K562 (cell line): ENCODE measurements around the gene SLC17A9. TPM values are rescaled to one million over a fixed set of nuclear protein-coding genes. Genes with fewer than 3 reads are reported as not detected.
A peak's percentile ranks its signal among the peaks of the same experiment; 100 is the strongest.

ENCODE experiments used
- BCLAF1 ChIP-seq, 2 experiments: fragments of 450-650 bp in 1 of 2; IDR thresholded peaks; 2 replicates each; pipeline ENCODE4 v1.6.1; 2011 to 2017; ENCODE audit warnings: low read depth in 2 of 2, antibody characterized with exemption in 1 of 2, borderline replicate concordance in 1 of 2, low read length in 1 of 2, mild to moderate bottlenecking in 1 of 2, mixed read lengths in 1 of 2; ENCODE audit not compliant: control insufficient read depth in 1 of 2
- ELF2 ChIP-seq: fragments of 250-450 bp; sonication (Bioruptor Pico); IDR thresholded peaks from 2 replicates; pipeline ENCODE4 v1.5.0; 2021; ENCODE audit warnings: mild to moderate bottlenecking
- EP300 ChIP-seq: IDR thresholded peaks from 2 replicates; pipeline ENCODE4 v1.6.1; 2012; ENCODE audit warnings: low read length, improper control_type of control experiment
- HDAC2 ChIP-seq: fragments of 450-650 bp; IDR thresholded peaks from 2 replicates; pipeline ENCODE4 v1.6.1; 2016; ENCODE audit warnings: mild to moderate bottlenecking
- IFI16 ChIP-seq: fragments of 250-450 bp; sonication (Bioruptor Pico); IDR thresholded peaks from 2 replicates; pipeline ENCODE4 v2.1.2; 2022; ENCODE audit warnings: mild to moderate bottlenecking, inconsistent platforms
- L3MBTL2 ChIP-seq: fragments of 450-650 bp; IDR thresholded peaks from 2 replicates; pipeline ENCODE4 v1.6.1; 2016; ENCODE audit warnings: mild to moderate bottlenecking, moderate library complexity
- MCM2 ChIP-seq: fragments of 450-650 bp; IDR thresholded peaks from 2 replicates; pipeline ENCODE4 v1.6.1; 2017; ENCODE audit warnings: low read depth, mild to moderate bottlenecking
- PKNOX1 ChIP-seq: fragments of 450-650 bp; IDR thresholded peaks from 2 replicates; pipeline ENCODE4 v1.6.1; 2016
- POLR2AphosphoS5 ChIP-seq: IDR thresholded peaks from 2 replicates; pipeline ENCODE4 v1.6.1; 2011; ENCODE audit warnings: mild to moderate bottlenecking, low read depth, low read length, moderate library complexity; ENCODE audit not compliant: control insufficient read depth, insufficient read depth
- POLR3G ChIP-seq: IDR thresholded peaks from 2 replicates; pipeline ENCODE4 v1.6.1; 2011; ENCODE audit not compliant: insufficient read length, insufficient replicate concordance; ENCODE audit errors: extremely low read depth
- RUNX1 ChIP-seq: sonication (generic); IDR thresholded peaks from 2 replicates; pipeline ENCODE4 v1.6.1; 2016; ENCODE audit warnings: antibody characterized with exemption, low read depth
- SRSF7 ChIP-seq: fragments of 200-400 bp; formaldehyde crosslinking; optimal IDR thresholded peaks from 2 replicates; pipeline ENCODE3; 2017; ENCODE audit warnings: mild to moderate bottlenecking, low read depth, low read length
- TAL1 ChIP-seq: fragments of 450-650 bp; IDR thresholded peaks from 2 replicates; pipeline ENCODE4 v1.6.1; 2016; ENCODE audit warnings: mild to moderate bottlenecking
- THRB ChIP-seq: fragments of 450-650 bp; formaldehyde crosslinking; conservative IDR thresholded peaks from 2 replicates; pipeline ENCODE4 v1.4.0; 2022; ENCODE audit warnings: mild to moderate bottlenecking, missing genetic modification characterization
- TRIM28 ChIP-seq: fragments of 450-650 bp; IDR thresholded peaks from 2 replicates; pipeline ENCODE4 v1.6.1; 2017
- TSC22D4 ChIP-seq: fragments of 450-650 bp; IDR thresholded peaks from 2 replicates; pipeline ENCODE4 v1.6.1; 2016; ENCODE audit warnings: missing genetic modification characterization, missing biosample characterization, control low read depth
- ZNF316 ChIP-seq: fragments of 450-650 bp; IDR thresholded peaks from 2 replicates; pipeline ENCODE4 v1.6.1; 2016
- ZNF41 ChIP-seq: fragments of 250-450 bp; sonication (Bioruptor Pico); conservative IDR thresholded peaks from 2 replicates; pipeline ENCODE4 v1.4.0; 2020; ENCODE audit warnings: mild to moderate bottlenecking
- ZNF830 ChIP-seq: fragments of 250-450 bp; sonication (Bioruptor Pico); IDR thresholded peaks from 2 replicates; pipeline ENCODE4 v1.5.0; 2021; ENCODE audit warnings: mild to moderate bottlenecking
- ZSCAN29 ChIP-seq: fragments of 450-650 bp; IDR thresholded peaks from 2 replicates; pipeline ENCODE4 v1.6.1; 2017
- polyA plus RNA-seq, 8 experiments: library from polyadenylated mRNA; depleted of rRNA in 4 of 8; stranded (reverse) in 5 of 8; unstranded in 3 of 8; fragments of >200 nt; fragmentation: Nextera tagmentation in 2 of 8; fragmentation: Illumina TruSeq in 1 of 8; extraction: Ambion mirVana in 2 of 8; extraction: Trizol in 1 of 8; gene quantifications; 2 replicates each; pipeline versions ENCODE4 v1.2.1 to v1.2.3, GENCODE V29; 2011 to 2014; ENCODE audit warnings: inconsistent platforms in 1 of 8, missing spikeins in 1 of 8
- total RNA-seq, 7 experiments: library from RNA; depleted of rRNA in 6 of 7; stranded (reverse); fragments of >200 nt in 6 of 7; fragmentation: Illumina TruSeq in 2 of 7; extraction: Trizol in 2 of 7; gene quantifications; 2 replicates each; pipeline versions ENCODE4 v1.2.1 to v1.2.3, GENCODE V29; 2011 to 2021; ENCODE audit warnings: low replicate concordance in 1 of 7
- TF ChIP-seq, protein P1 (sequence below): fragments of 450-650 bp; formaldehyde crosslinking; IDR thresholded peaks from 2 replicates; pipeline ENCODE4 v1.4.0; 2022; ENCODE audit warnings: mild to moderate bottlenecking, moderate library complexity

The SLC17A9 gene
- total and polyA plus RNA-seq, 9 of the 15 experiments (the other 6 are each of a cell fraction or from before 2014, with no cell fraction given), result 0.04 to 0.31 TPM; not detected in 7

GRCh38 chr20:62925420-62926228 lies 26.9 kb upstream of the SLC17A9 start (continued):
- TF ChIP-seq ZNF41 (CRISPR knock-in tag), result no peak
- TF ChIP-seq BCLAF1 (IDR thresholded peaks at IDR 0.05; ENCODE audit: borderline replicate concordance in 1 of 2, control insufficient read depth in 1 of 2, low read depth in 2 of 2, low read length in 1 of 2), result no peak
- no peak for TF ChIP-seq THRB
- no peak for TF ChIP-seq MCM2
- no peak for TF ChIP-seq SRSF7
- TF ChIP-seq TSC22D4 (tag), result no peak
- TF ChIP-seq ELF2, result no peak
- TF ChIP-seq ZNF316, result no peak
- no peak for TF ChIP-seq TAL1
- no peak for TF ChIP-seq RUNX1
- TF ChIP-seq POLR2AphosphoS5, result 0 out of 2 replicates have a peak, but pooled peaks have one; percentile 16
- TF ChIP-seq L3MBTL2, result peak; percentile 21; the same call in 1 of the 2 replicates
- no peak for TF ChIP-seq TRIM28
- no peak for TF ChIP-seq HDAC2
- TF ChIP-seq IFI16 (CRISPR knock-in tag), result no peak
- no peak for TF ChIP-seq ZSCAN29
- TF ChIP-seq POLR3G, result no peak
- TF ChIP-seq EP300, result no peak
- TF ChIP-seq PKNOX1, result no peak
- TF ChIP-seq ZNF830 (CRISPR knock-in tag), result no peak
- TF ChIP-seq, protein P1, sequence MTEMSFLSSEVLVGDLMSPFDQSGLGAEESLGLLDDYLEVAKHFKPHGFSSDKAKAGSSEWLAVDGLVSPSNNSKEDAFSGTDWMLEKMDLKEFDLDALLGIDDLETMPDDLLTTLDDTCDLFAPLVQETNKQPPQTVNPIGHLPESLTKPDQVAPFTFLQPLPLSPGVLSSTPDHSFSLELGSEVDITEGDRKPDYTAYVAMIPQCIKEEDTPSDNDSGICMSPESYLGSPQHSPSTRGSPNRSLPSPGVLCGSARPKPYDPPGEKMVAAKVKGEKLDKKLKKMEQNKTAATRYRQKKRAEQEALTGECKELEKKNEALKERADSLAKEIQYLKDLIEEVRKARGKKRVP, result no peak
